Embryonic facial prominence (tissue), 1 donor: ENCODE measurements around the gene RHBG.

ENCODE experiments used
- DNase-seq: peaks from one replicate; pipeline ENCODE4 v3.0.0-alpha.2; 2016; ENCODE audit errors: extremely low spot score

Gene RHBG

GRCh38 chr1:156406251-156406650, 37.2 kb downstream of the RHBG start:
- no peak for DNase-seq

- no peak for DNase-seq
Observed at GRCh38 chr1:156407344-156407743, 38.3 kb downstream of the RHBG start.

- no peak for DNase-seq
Observed at GRCh38 chr1:156407760-156408159, 38.7 kb downstream of the RHBG start.

GRCh38 chr1:156409439-156409838, 40.4 kb downstream of the RHBG start:
- DNase-seq, result no peak

- DNase-seq, result no peak
Observed at GRCh38 chr1:156410238-156410637, 41.2 kb downstream of the RHBG start.

GRCh38 chr1:156410740-156411139, 41.7 kb downstream of the RHBG start:
- DNase-seq, result no peak

- no peak for DNase-seq
Observed at GRCh38 chr1:156412653-156413321, 43.8 kb downstream of the RHBG start.

- DNase-seq, result no peak
Observed at GRCh38 chr1:156413391-156414246, 44.6 kb downstream of the RHBG start.

GRCh38 chr1:156414461-156415064, 45.6 kb downstream of the RHBG start:
- no peak for DNase-seq

- no peak for DNase-seq
Observed at GRCh38 chr1:156416993-156417392, 48.0 kb downstream of the RHBG start.

- no peak for DNase-seq
Observed at GRCh38 chr1:156417401-156418020, 48.5 kb downstream of the RHBG start.

GRCh38 chr1:156418416-156419070, 49.5 kb downstream of the RHBG start:
- DNase-seq, result no peak

GRCh38 chr1:156419854-156420204, 50.8 kb downstream of the RHBG start:
- DNase-seq, result no peak

GRCh38 chr1:156420205-156421061, 51.4 kb downstream of the RHBG start:
- DNase-seq, result no peak

- peak; percentile 25 for DNase-seq
Observed at GRCh38 chr1:156421062-156421938, 52.3 kb downstream of the RHBG start.

GRCh38 chr1:156421939-156422601, 53.1 kb downstream of the RHBG start:
- no peak for DNase-seq

- DNase-seq, result no peak
Observed at GRCh38 chr1:156422602-156423091, 53.6 kb downstream of the RHBG start.

- no peak for DNase-seq
Observed at GRCh38 chr1:156423422-156424352, 54.7 kb downstream of the RHBG start.
